C1 segment of cervical spinal cord (tissue), 14 donors: ENCODE measurements around the gene SLC12A6.
"Not testable (repeated sequence)": the region's sequence is repeated elsewhere in the genome, so short reads cannot be mapped to it uniquely, and the experiment has no call there.

Experiments
- DNase-seq, 14 donors: peaks; one replicate each; lab custom pipeline; 2025; lab: John Stamatoyannopoulos, UW

The SLC12A6 gene

GRCh38 chr15:34337557-34338306 is at the start of gene SLC12A6:
Gene SLC12A6, minus strand, starts transcription at chr15:34337781. Its CDS starts 1,101 bp downstream, at chr15:34336680.
- DNase-seq, result peak in 13 of 14 donors; percentile 62 to 97 (median 87)

DNA sequence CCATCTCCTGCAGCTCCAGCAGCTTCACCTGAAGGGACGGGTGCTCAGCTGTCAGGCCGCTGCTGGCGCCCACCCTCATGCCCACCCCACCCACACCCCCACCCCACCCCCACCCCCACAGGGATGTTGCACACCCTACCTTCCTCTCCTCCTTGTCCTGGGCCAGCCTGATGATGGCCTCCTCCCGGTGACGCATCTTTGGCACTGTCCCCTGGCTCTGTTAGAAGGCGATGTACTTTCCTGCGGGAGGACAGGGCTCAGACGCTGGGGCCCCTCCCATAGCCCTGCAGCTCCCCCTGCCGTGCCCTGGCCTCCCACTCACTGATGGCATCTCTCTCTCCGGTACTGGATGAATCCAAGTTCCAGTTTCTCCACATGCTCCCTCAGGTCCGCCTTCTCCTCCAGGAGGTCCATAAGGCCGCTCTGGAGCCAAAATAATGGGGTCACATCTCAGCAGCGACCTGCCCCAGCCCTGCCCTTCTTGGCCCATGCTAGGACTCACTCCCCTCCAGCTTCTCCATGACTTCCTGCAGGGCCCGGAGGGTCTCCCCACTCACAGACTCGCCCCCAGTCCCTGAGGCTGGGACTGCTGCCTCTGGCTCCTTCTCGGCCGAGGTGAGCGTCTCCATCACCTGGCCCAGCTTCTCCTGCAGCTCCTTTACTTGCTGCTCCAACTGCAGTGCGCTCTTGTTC is 44.4 kb upstream of the SLC12A6 start:
- DNase-seq, result not testable (repeated sequence)

DNA sequence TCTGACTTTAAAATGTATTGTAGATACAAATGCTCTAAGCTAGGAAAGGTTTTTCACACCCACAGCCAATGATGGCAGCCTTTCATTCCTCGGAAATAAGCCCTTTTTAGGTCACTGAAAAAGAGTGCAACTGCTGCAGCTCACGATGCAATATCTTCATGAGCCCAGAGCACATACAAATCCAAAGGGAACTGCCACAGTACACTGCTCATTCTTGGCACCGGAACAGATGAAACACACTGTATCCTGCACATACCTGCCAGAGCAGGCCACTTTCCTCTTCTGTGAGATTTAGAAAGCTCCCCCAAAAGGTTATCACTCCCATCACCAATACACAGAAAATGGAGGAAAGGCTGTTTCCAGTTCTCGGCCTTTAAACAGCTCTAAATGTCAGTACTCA is 42.9 kb upstream of the SLC12A6 start:
- DNase-seq, result peak in 1 of 14 donors; percentile 31

GRCh38 chr15:34376856-34377255 is 39.3 kb upstream of the SLC12A6 start:
- no peak for DNase-seq

DNA sequence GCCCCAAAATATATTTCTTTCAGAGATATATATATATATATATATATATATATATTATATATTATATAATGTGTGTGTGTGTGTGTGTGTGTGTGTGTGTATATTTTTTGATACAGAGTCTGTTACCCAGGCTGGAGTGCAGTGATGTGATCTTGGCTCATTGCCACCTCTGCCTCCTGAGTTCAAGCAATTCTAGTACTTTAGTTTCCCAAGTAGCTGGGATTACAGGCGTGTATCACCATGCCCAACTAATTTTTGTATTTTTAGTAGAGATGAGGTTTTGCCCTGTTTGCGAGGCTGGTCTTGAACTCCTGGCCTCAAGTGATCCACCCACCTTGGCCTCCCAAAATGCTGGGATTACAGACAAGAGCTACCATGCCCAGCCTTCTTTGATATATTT is 38.0 kb upstream of the SLC12A6 start:
- DNase-seq, result not testable (repeated sequence)

DNA sequence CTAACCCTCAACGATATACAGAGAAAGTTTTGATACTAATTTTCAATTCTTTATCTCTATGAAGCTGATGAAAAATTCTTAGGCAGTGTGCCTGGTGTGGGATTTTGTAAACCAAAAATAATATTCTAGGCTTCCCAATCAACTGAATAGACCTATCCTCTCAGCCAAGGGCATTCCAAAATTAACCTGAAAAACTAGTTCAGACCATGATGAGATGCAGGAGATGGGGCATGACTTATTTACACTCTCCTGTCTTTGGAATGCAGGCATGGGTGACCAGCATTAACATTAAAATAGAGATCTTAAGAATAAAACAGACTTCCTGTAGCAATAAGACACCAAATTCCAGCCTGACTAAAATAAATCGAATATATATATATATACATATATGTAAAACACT is 37.2 kb upstream of the SLC12A6 start:
- no peak for DNase-seq

DNA sequence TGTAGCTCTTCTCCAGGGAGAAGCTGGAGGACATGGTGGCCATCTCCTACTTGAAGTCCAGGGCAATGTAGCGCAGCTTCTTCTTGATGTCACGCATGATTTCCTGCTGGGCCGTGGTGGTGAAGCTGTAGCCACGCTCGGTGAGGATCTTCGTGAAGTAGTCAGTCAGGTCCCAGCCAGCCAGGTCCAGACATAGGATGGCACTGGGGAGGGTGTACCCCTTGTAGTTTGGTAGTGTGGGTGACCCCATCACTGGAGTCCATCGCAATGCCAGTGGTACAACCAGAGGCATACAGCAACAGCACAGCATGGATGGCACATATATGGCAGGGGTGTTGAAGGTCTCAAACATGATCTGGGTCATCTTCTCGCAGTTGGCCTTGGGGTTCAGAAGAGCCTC is 36.4 kb upstream of the SLC12A6 start:
- no peak for DNase-seq

DNA sequence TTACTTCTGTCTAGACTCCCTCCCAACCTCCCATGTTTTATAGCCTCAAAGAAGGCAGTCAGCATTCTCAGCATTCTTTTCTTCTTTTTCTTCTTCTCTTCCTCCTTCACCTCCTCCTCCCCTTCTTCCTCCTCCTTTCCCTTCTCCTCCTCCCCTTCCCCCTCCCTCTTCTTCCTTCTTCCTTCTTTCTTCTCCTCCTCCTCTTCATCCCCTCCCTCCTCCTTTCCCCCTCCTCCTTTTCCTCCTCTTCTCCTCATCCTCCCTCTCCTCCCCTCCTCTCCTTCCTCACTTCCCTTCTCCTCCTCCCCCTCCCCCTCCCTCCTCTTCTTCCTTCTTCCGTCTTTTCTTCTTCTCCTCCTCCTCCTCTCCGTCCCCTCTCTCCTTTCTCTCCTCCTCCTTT is 33.1 kb upstream of the SLC12A6 start:
- DNase-seq, result no peak

- no peak for DNase-seq
Measured at GRCh38 chr15:34370129-34370528, 32.5 kb upstream of the SLC12A6 start.

DNA sequence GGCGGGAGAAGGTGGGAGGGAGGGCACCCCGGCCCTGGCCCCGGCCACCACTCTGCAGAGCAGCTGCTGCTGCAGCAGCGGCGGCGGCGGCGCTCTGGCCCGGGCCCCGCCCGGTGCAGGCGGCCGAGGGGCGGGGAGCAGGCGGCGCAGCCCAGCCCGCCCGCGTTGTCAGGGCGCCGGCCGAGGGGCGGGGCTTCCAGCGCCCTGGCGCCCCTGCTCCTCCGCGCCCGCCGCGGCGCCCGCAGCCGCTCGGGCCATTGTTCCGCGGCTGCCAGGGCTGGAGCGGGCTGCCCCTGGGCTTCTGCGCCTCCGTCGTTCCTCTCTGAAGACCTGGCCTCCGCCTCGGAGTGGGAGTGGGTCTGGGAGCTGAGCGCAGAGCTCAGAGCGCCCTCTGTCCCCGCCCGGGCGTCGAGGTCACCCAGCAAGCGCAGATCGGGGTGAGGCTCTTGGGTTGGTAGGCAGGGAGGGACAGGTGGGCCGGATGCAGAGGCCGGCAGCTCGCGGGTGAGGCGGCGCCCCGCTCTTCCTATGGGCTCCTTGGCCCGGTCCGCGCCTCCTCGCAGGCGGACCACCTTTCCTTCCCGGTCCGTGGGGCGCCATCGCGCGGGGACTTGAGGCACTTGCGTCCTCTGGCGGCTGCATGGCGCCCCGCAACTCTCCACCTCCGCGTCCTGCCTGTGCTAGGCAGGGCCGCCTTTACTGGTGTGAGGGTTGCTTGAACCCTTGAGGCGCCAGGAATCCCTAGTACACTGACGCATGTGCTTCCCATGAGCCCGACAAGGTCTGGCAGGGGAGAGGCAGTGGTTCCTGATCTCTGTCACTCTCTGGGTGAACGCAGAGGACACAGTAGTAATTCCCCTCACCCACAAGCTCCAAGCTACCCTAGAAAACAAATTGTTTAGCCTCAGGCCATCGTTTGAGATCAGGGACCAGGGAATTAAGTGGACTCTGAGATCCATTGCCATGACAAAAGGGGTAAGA is 29.8 kb upstream of the SLC12A6 start, which contains the start of gene LPCAT4:
LPCAT4 (minus strand) TSS at position 96 of the 981 bp plus-strand sequence. CDS start 96 bp downstream, outside the sequence.
- peak; percentile 22 to 95 (median 84) for DNase-seq

DNA sequence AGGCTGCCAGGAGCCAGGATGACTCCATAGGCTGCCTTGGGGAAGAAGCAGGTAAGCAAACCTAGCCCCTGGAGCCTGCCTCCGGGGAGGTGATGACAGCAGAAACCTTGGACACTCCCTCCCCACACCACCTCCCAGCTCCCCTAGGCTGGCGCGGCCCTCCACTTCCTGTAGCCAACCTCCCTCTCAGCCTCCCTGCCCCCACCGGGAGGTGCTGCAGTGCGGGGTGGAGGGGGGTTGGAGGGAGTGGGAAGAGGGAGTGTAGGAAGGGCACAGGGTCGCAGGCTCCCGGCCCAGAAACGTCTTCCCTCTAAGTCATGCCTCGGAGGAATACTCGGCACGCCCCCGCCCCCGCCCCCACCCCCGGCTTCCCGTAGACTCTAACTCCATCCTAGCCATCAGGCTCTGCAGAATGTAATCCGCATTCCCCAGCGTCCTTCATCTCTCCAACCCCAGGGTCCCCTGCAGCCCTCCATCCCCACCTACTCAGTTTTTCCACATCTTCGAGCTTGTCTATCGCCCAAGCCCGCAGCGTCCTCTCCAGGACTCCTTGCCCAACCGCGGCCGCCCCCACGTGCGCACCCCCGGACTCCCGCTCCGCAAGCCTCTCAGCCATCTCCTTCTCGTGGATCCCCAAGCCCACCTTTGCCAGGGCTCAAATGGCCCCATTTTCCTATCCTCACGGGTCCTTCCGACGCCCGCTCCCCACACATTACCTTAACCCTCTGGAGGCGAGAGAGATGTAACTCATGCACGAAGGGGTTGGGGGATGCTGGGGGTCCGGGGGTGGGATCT is 28.9 kb upstream of the SLC12A6 start:
- DNase-seq, result peak in 10 of 14 donors; percentile 17 to 80 (median 42)

DNA sequence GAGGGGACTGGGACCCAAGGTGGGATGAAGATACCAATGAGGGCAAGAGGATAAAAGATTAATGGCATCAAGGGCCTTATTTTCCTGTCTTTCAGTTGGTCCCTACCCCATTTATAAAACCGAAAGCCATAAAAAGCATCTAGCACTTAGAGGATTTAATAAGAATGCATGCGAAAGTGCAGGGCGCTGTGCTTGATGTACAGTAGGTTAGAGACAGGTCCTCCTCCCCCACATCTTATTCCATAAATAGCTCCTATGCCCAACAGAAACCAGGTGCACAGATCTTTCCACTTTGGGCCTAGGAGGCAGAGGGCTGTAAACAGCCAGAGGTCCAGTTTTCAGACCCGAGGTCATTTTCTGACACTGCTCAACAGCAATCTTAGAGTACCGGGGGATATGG is 28.3 kb upstream of the SLC12A6 start:
- DNase-seq, result peak in 1 of 14 donors; percentile 73

GRCh38 chr15:34365091-34365825 is 27.7 kb upstream of the SLC12A6 start:
- DNase-seq, result peak in 1 of 14 donors; percentile 2

DNA sequence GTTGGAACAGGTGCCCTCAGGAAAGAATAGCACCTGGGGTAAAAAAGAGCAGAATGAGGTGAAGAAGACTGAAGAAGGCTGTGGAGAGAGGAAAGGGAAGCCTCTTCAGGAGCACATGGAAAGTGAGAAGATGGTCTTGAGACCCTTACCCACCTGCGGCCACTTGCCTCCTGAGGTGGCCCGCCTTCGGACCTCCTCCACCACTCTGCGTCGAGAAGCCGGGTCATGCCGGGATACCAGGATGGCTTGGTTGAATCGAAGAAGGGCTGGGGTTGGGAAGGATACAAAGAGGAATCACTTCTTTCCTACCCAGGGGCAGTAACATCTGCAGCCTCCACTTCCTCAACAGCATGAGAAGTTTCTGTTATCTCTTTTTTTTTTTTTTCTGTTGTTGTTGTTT is 26.5 kb upstream of the SLC12A6 start:
- DNase-seq, result no peak

DNA sequence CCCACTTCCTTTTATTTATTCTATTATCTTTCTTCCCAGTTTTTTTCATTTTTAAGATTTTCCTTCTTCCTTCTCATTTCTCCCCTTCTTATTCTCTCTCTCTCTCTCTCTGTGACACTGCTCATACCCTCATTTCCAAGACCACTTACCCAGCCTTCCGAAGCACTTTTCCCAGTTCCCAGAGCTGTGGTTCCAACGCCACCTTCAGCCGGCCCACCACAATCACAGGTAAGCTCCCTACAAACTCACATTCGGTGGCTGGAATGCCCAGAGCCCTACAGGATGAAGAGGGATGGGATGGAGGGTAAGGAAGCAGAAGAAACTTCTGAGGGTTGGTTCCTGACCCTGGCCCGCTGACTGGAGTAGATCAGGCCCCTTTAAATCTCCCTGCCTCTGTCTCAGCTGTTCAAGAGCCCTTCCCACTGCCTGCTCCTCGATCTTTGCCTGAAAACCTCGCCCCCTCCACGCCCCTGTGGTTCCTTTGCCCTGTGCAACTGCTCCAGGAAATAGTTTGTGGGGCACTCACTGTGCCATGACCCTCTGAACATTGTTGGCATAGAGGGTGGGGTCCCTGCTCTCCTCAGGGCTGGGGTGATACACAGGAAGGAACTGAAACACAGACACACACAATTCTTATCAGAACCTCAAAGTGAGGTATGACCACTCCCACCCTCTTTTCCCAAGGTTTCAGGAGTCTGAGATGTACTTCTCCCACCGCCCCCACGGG is 24.6 kb upstream of the SLC12A6 start:
- DNase-seq, result no peak

- no peak for DNase-seq
Measured at GRCh38 chr15:34361278-34361677, 23.7 kb upstream of the SLC12A6 start.

- DNase-seq, result no peak
Measured at GRCh38 chr15:34360298-34360697, 22.7 kb upstream of the SLC12A6 start.

DNA sequence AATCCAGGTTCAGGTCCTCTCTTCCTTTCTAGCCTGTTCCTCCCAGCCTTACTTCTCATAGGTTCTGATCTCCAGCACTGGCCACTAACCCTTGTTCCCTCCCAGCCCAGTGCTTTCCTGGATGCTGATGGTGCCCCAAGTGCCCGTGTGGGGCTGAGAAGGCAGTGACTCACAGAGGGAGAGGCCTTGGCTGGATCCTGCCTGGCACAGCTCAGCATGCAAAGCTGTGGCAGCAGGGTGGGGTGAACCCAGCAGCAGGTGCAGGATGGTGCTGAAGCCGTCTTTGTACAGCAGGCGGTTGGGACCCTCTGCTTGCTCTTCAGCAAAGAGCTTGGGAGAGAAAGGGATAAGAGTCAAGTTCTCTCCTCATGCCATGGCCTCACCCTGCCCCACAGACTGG is 21.8 kb upstream of the SLC12A6 start:
- no peak for DNase-seq

DNA sequence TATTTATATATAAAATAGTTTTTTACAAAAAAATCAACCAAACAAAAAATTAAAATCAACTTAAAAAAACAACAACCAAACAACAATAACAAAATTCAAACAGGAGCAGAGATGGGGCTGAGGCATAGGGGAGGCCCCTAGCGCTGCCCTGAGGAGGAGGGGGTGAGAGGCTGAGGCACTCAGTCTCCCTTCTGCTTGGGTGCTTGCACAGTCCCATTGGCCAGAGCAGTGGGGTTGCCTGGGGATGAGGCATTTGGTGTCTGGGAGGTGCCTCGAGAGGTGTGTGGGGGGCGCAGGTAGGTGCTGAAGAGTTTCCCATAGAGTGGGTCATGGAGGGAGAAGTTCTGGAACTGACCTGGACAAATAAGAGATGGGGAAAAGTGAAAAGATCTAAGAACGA is 21.4 kb upstream of the SLC12A6 start:
- DNase-seq, result no peak
